ENCODE data around the gene SYP.

DNA sequence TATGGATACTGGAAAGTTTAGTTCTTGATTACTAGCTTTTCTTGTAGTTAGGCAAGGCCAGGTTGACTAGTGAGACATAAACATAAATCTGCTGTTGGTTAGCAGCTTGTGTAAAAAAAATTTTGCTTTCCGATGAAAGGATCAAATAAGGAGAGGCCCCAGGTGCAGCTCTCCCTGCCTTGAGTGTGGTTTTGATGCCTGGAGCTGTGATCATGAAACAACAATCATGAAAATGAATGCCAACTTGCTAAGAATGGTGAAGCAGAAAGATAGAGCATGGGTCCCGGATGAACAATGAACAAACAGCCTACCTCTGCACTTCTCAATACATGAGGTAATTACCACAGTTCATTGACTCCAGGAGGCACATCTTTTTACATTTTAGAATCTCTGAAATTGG lies 14.4 kb upstream of the SYP start:
- TF ChIP-seq, protein P1, sequence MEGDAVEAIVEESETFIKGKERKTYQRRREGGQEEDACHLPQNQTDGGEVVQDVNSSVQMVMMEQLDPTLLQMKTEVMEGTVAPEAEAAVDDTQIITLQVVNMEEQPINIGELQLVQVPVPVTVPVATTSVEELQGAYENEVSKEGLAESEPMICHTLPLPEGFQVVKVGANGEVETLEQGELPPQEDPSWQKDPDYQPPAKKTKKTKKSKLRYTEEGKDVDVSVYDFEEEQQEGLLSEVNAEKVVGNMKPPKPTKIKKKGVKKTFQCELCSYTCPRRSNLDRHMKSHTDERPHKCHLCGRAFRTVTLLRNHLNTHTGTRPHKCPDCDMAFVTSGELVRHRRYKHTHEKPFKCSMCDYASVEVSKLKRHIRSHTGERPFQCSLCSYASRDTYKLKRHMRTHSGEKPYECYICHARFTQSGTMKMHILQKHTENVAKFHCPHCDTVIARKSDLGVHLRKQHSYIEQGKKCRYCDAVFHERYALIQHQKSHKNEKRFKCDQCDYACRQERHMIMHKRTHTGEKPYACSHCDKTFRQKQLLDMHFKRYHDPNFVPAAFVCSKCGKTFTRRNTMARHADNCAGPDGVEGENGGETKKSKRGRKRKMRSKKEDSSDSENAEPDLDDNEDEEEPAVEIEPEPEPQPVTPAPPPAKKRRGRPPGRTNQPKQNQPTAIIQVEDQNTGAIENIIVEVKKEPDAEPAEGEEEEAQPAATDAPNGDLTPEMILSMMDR (IDR thresholded peaks at IDR 0.05), result no peak
- TF ChIP-seq POLR2A (IDR thresholded peaks at IDR 0.05), result no peak

Data from testis (tissue), 2 donors.